NCI-H2107 treated with DMSO at 0.1 percent for 48 hours (cell line): Measurements from ENCODE around the gene ITGAX.

Source experiments
- DNase-seq: peaks from one replicate; lab custom pipeline; 2025; ENCODE audit not compliant: unreplicated experiment; lab: John Stamatoyannopoulos, UW

Gene ITGAX

DNA sequence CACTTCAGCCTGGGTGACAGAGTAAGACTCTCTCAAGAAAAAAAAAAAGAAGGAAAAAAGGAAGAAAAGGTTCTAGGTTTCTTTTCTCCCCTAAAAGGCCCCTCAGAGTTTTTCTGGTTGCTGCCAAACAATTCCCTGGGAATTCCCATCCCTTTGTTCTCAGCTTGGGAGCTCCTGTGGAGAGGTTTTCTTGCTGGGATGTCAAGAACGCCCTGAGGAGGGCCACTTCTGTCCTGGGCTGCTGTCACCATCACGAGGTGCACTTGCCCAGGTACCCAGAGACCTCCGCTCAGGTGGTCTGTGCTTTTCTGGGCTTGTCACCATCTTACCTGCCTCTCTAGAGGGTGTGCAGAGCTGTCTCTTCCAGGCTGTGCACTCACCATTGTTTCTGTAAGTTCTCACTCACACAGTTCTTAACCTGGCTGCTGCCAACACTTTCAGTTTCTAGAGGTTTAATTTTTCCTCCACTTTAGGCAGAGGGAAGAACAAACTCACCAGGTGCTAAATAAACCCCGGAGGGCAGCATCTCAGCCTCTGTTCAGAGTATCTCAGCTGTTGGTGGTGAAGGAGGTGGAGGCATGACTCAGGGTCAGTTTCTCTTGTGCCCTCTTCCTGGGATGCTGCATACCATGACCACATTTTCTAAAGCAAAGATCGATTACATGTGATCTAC lies 75.5 kb downstream of the ITGAX start:
- DNase-seq, result no peak
